Cardiac fibroblast (primary cell): ENCODE data around the gene MFRP.
A peak's percentile ranks its signal among the peaks of the same experiment; 100 is the strongest.

ENCODE experiments used
- DNase-seq, 2 donors: peaks; one replicate each; pipeline versions ENCODE4 v3.0.0 to v3.0.0-alpha.2; 2010; ENCODE audit warnings: low read depth in 2 of 2
- H3K4me3 ChIP-seq, 2 donors: replicated peaks in 1 of 2; 1 replicate in 1 of 2; 2 replicates in 1 of 2; pipeline ENCODE4 v1.5.1; 2011; ENCODE audit warnings: low read depth in 2 of 2, low read length in 2 of 2, mild to moderate bottlenecking in 2 of 2, moderate library complexity in 1 of 2
- CTCF ChIP-seq: IDR thresholded peaks from one replicate; pipeline ENCODE4 v1.5.1; 2011; ENCODE audit warnings: low read depth, mild to moderate bottlenecking, low read length, inconsistent platforms

MFRP gene

GRCh38 chr11:119320240-119320775 lies 26.2 kb downstream of the MFRP start:
- H3K4me3 ChIP-seq: peak overlapping the region; percentile 0 to 35
- TF ChIP-seq CTCF: no peak
- peak in 1 of 2 donors; percentile 38 for DNase-seq

- DNase-seq: peak in 1 of 2 donors; percentile 43
- TF ChIP-seq CTCF: no peak
Observed at GRCh38 chr11:119319700-119320239, 26.7 kb downstream of the MFRP start.

GRCh38 chr11:119319136-119319699 lies 27.3 kb downstream of the MFRP start:
- H3K4me3 ChIP-seq: no peak overlapping the region
- DNase-seq: no peak
- TF ChIP-seq CTCF: no peak

More at GRCh38 chr11:119319700-119320239, 26.7 kb downstream of the MFRP start:
- no peak overlapping the region for H3K4me3 ChIP-seq

GRCh38 chr11:119318240-119319135 lies 28.0 kb downstream of the MFRP start:
- no peak overlapping the region for H3K4me3 ChIP-seq
- peak; percentile 73 to 87 for DNase-seq
- TF ChIP-seq CTCF: no peak

- no peak for TF ChIP-seq CTCF
- peak overlapping the region in 1 of 2 donors; percentile 33 for H3K4me3 ChIP-seq
- DNase-seq: peak in 1 of 2 donors; percentile 27
Observed at GRCh38 chr11:119317592-119318239, 28.8 kb downstream of the MFRP start.

GRCh38 chr11:119316729-119317591 lies 29.5 kb downstream of the MFRP start, which contains the start of gene MCAM:
MCAM (minus strand) TSS chr11:119317130; CDS start chr11:119317101, 29 bp downstream.
- TF ChIP-seq CTCF: no peak
- H3K4me3 ChIP-seq: peak within 1 kb of the TSS; percentile 57 to 58
- DNase-seq: peak in 1 of 2 donors; percentile 39
